Caco-2 (cell line): ENCODE results near the gene ATP6V0D1. TPM values are rescaled to one million over a fixed set of nuclear protein-coding genes. Genes with fewer than 3 reads are reported as not detected.

Source experiments
- BruUV-seq: library from RNA; stranded (reverse); fragments of 400-500 nt; replicated peaks from 2 replicates; lab custom pipeline; 2021; lab: Mats Ljungman, UMichigan
- CTCF ChIA-PET: fragments of 300-600 bp; sonication (Branson Sonifier 250); formaldehyde crosslinking; loops from one replicate; lab custom pipeline; 2022; ENCODE audit warnings: antibody characterized with exemption; lab: Charles Lee
- POLR2A ChIA-PET: fragments of 300-600 bp; sonication (Branson Sonifier 250); formaldehyde crosslinking; loops from one replicate; lab custom pipeline; 2022; ENCODE audit warnings: antibody characterized with exemption; lab: Charles Lee
- DNase-seq, 2 experiments: peaks; one replicate each; pipeline versions ENCODE4 v3.0.0 to v3.0.0-alpha.2; 2020 to 2022
- H3K27me3 ChIP-seq: replicated peaks from 2 replicates; pipeline ENCODE4 v1.6.0; 2011; ENCODE audit warnings: low read length; ENCODE audit not compliant: control insufficient read depth, insufficient read depth
- H3K36me3 ChIP-seq: 2 replicates; pipeline ENCODE4 v1.5.1; 2011; ENCODE audit warnings: low read length; ENCODE audit not compliant: control insufficient read depth, insufficient read depth
- H3K4me1 ChIP-seq: fragments of 250-450 bp; sonication (Bioruptor Pico); 2 replicates; pipeline ENCODE4 v1.5.1; 2020; ENCODE audit warnings: mild to moderate bottlenecking
- H3K4me3 ChIP-seq: 2 replicates; pipeline ENCODE4 v1.5.1; 2011; ENCODE audit warnings: low read depth, mild to moderate bottlenecking, control low read depth, low read length
- H3K9me3 ChIP-seq: fragments of 250-450 bp; sonication (Bioruptor Pico); 2 replicates; pipeline ENCODE4 v1.5.1; 2020; ENCODE audit warnings: mild to moderate bottlenecking, moderate library complexity
- H3K27ac Mint-ChIP-seq: one replicate; pipeline ENCODE4 v1.8.0; 2022; ENCODE audit warnings: mixed read lengths; ENCODE audit not compliant: unreplicated experiment
- H3K27me3 Mint-ChIP-seq: one replicate; pipeline ENCODE4 v1.8.0; 2022; ENCODE audit warnings: mixed read lengths; ENCODE audit not compliant: insufficient read depth, unreplicated experiment
- H3K36me3 Mint-ChIP-seq: one replicate; pipeline ENCODE4 v1.8.0; 2022; ENCODE audit warnings: mild to moderate bottlenecking, mixed read lengths; ENCODE audit not compliant: insufficient read depth, unreplicated experiment
- H3K4me1 Mint-ChIP-seq: one replicate; pipeline ENCODE4 v1.8.0; 2022; ENCODE audit warnings: low read depth, mixed read lengths; ENCODE audit not compliant: unreplicated experiment
- H3K4me3 Mint-ChIP-seq: one replicate; pipeline ENCODE4 v1.8.0; 2022; ENCODE audit warnings: mild to moderate bottlenecking, moderate library complexity, mixed read lengths; ENCODE audit not compliant: unreplicated experiment
- H3K9me3 Mint-ChIP-seq: one replicate; pipeline ENCODE4 v1.8.0; 2022; ENCODE audit warnings: mixed read lengths; ENCODE audit not compliant: unreplicated experiment
- CTCF ChIP-seq, 2 experiments: fragments of 200-600 bp in 1 of 2; IDR thresholded peaks; 1 replicate in 1 of 2; 2 replicates in 1 of 2; pipeline versions ENCODE4 v1.5.1 to v1.8.0; 2011 to 2022; ENCODE audit warnings: antibody characterized with exemption in 1 of 2, control low read depth in 1 of 2, inconsistent platforms in 1 of 2, low read depth in 1 of 2, low read length in 1 of 2, mild to moderate bottlenecking in 1 of 2, moderate library complexity in 1 of 2; ENCODE audit not compliant: insufficient read depth in 1 of 2, severe bottlenecking in 1 of 2, unreplicated experiment in 1 of 2
- intact Hi-C: fragments of 100-400 bp; cut with micrococcal nuclease; formaldehyde crosslinking; loops from one replicate; pipeline ENCODE4 v1.10.0; 2022; ENCODE audit not compliant: unreplicated experiment
- total RNA-seq: library from RNA; stranded (reverse); gene quantifications from 2 replicates; pipeline ENCODE4 v1.2.3, GENCODE V29; 2022

Gene ATP6V0D1
- total RNA-seq, 1 experiment from 2014 or later: 110 TPM

- ChIA-PET CTCF (interaction anchor here (1.4 kb wide), 1 partner anchor 41 kb away, joined by 3 read pairs; no protein-coding TSS in a partner anchor), POLR2A (interaction anchor here (0.5 kb wide), 1 partner anchor 11 kb away, joined by 5 read pairs; no protein-coding TSS in a partner anchor)
- no peak overlapping the region for H3K4me3 ChIP-seq
- Mint-ChIP-seq H3K27me3 (no peaks in the 10 kb centered on the region), H3K9me3 (no peaks in the 10 kb centered on the region), H3K4me1 (no peaks in the 10 kb centered on the region), H3K36me3 (peaks cover 4% of the 10 kb centered on the region), H3K4me3 (no peak overlapping the region), H3K27ac (no peak overlapping the region)
- intact Hi-C loops: no loop called here
- H3K27me3 ChIP-seq: no peaks in the 10 kb centered on the region
- no peak for DNase-seq
- H3K36me3 ChIP-seq: no peaks in the 10 kb centered on the region; the same call in 1 of the 2 replicates
- TF ChIP-seq CTCF (IDR thresholded peaks at IDR 0.05; ENCODE audit: insufficient read depth in 1 of 2, low read depth in 1 of 2, low read length in 1 of 2, severe bottlenecking in 1 of 2, unreplicated experiment in 1 of 2): no peak
- BruUV-seq: no TSS peak
- H3K4me1 ChIP-seq: no peaks in the 10 kb centered on the region
- no peaks in the 10 kb centered on the region for H3K9me3 ChIP-seq
Measured at GRCh38 chr16:67468731-67469130, 12.2 kb downstream of the ATP6V0D1 start.

GRCh38 chr16:67466581-67466980 is 14.4 kb downstream of the ATP6V0D1 start:
- Histone ChIP-seq H3K27me3 (no peaks in the 10 kb centered on the region), H3K36me3 (no peaks in the 10 kb centered on the region; the same call in 1 of the 2 replicates), H3K4me3 (no peak overlapping the region), H3K9me3 (no peaks in the 10 kb centered on the region), H3K4me1 (no peaks in the 10 kb centered on the region)
- H3K4me3 Mint-ChIP-seq: no peak overlapping the region
- no peak for DNase-seq
- H3K27ac Mint-ChIP-seq: no peak overlapping the region
- intact Hi-C loops: loop anchor here (1.0 kb wide), 1 partner anchor 206 kb away; no protein-coding TSS in a partner anchor
- H3K9me3 Mint-ChIP-seq: no peaks in the 10 kb centered on the region
- no peaks in the 10 kb centered on the region for H3K27me3 Mint-ChIP-seq
- CTCF ChIA-PET: interaction anchor here (1.3 kb wide), 2 partner anchors 39 to 206 kb away, joined by 12 to 15 read pairs; no protein-coding TSS in a partner anchor
- no peaks in the 10 kb centered on the region for H3K4me1 Mint-ChIP-seq
- BruUV-seq: no TSS peak
- POLR2A ChIA-PET: no interaction called here
- TF ChIP-seq CTCF (IDR thresholded peaks at IDR 0.05; ENCODE audit: insufficient read depth in 1 of 2, low read depth in 1 of 2, low read length in 1 of 2, severe bottlenecking in 1 of 2, unreplicated experiment in 1 of 2): no peak
- H3K36me3 Mint-ChIP-seq: peaks cover 4% of the 10 kb centered on the region

- ChIA-PET CTCF (interaction anchor here (1.3 kb wide), 1 partner anchor 13 kb away, joined by 4 read pairs; no protein-coding TSS in a partner anchor), POLR2A (interaction anchor here (0.6 kb wide), 1 partner anchor 33 kb away, joined by 5 read pairs; the partner anchor contains the start of gene HSD11B2)
- Mint-ChIP-seq H3K27me3 (no peaks in the 10 kb centered on the region), H3K4me1 (no peaks in the 10 kb centered on the region), H3K27ac (no peak overlapping the region), H3K4me3 (no peak overlapping the region), H3K36me3 (peaks cover 9% of the 10 kb centered on the region), H3K9me3 (no peaks in the 10 kb centered on the region)
- intact Hi-C loops: no loop called here
- no peak for DNase-seq
- Histone ChIP-seq H3K27me3 (no peaks in the 10 kb centered on the region), H3K4me1 (no peaks in the 10 kb centered on the region), H3K36me3 (no peaks in the 10 kb centered on the region; the same call in 1 of the 2 replicates), H3K4me3 (no peak overlapping the region), H3K9me3 (no peaks in the 10 kb centered on the region)
- no peak for TF ChIP-seq CTCF (IDR thresholded peaks at IDR 0.05; ENCODE audit: insufficient read depth in 1 of 2, low read depth in 1 of 2, low read length in 1 of 2, severe bottlenecking in 1 of 2, unreplicated experiment in 1 of 2)
- BruUV-seq: no TSS peak
Measured at GRCh38 chr16:67464565-67464964, 16.4 kb downstream of the ATP6V0D1 start.
